GM18517 (cell line): ENCODE measurements around the gene KDM8.
"Not testable (repeated sequence)": the region's sequence is repeated elsewhere in the genome, so short reads cannot be mapped to it uniquely, and the experiment has no call there.

Experiments
- ATAC-seq: cut with Tn5 transposase; IDR thresholded peaks from one replicate; pipeline ENCODE4 v1.9.1; 2021; ENCODE audit warnings: mild to moderate bottlenecking, moderate library complexity; ENCODE audit not compliant: unreplicated experiment

Gene KDM8

GRCh38 chr16:27190316-27190871 lies 12.9 kb upstream of the KDM8 start:
- ATAC-seq: no peak

GRCh38 chr16:27191352-27191924 lies 11.9 kb upstream of the KDM8 start:
- no peak for ATAC-seq

- no peak for ATAC-seq
These were observed 9.9 kb upstream of the KDM8 start for GRCh38 chr16:27193300-27193990.

GRCh38 chr16:27195076-27195741 lies 8.1 kb upstream of the KDM8 start:
- ATAC-seq: no peak

- no peak for ATAC-seq
These were observed 7.3 kb upstream of the KDM8 start for GRCh38 chr16:27195941-27196595.

GRCh38 chr16:27197004-27197403 lies 6.3 kb upstream of the KDM8 start:
- no peak for ATAC-seq

GRCh38 chr16:27198451-27199234 lies 4.7 kb upstream of the KDM8 start:
- no peak for ATAC-seq

- ATAC-seq: no peak
These were observed 4.1 kb upstream of the KDM8 start for GRCh38 chr16:27199235-27199586.

- ATAC-seq: peak; percentile 34
These were observed 3.6 kb upstream of the KDM8 start for GRCh38 chr16:27199736-27200135.

GRCh38 chr16:27200914-27201313 lies 2.4 kb upstream of the KDM8 start:
- ATAC-seq: not testable (repeated sequence)

GRCh38 chr16:27202923-27203506 lies 311 bp upstream of the KDM8 start:
- peak; percentile 52 for ATAC-seq

GRCh38 chr16:27204312-27204915 lies 1.1 kb downstream of the KDM8 start:
- ATAC-seq: no peak

GRCh38 chr16:27205423-27206065 lies 2.2 kb downstream of the KDM8 start:
- ATAC-seq: no peak

GRCh38 chr16:27207121-27207520 lies 3.8 kb downstream of the KDM8 start:
- ATAC-seq: not testable (repeated sequence)

GRCh38 chr16:27208081-27208680 lies 4.9 kb downstream of the KDM8 start:
- no peak for ATAC-seq

GRCh38 chr16:27208796-27209195 lies 5.5 kb downstream of the KDM8 start:
- ATAC-seq: no peak

- ATAC-seq: no peak
These were observed 6.3 kb downstream of the KDM8 start for GRCh38 chr16:27209591-27209990.

GRCh38 chr16:27210174-27210573 lies 6.8 kb downstream of the KDM8 start:
- no peak for ATAC-seq

- no peak for ATAC-seq
These were observed 7.7 kb downstream of the KDM8 start for GRCh38 chr16:27211026-27211425.
